Effector memory CD4-positive, alpha-beta T cell (primary cell): ENCODE measurements around the gene HDLBP.
"Not testable (repeated sequence)": the region's sequence is repeated elsewhere in the genome, so short reads cannot be mapped to it uniquely, and the experiment has no call there.

ENCODE experiments used
- DNase-seq, 3 donors: peaks; one replicate each; pipeline ENCODE4 v3.0.0-alpha.2; 2020
- H3K27ac ChIP-seq: 2 replicates; pipeline ENCODE4 v1.7.0; 2013; ENCODE audit warnings: mild to moderate bottlenecking, low read length, moderate library complexity; ENCODE audit not compliant: insufficient read depth, poor library complexity, severe bottlenecking
- H3K27me3 ChIP-seq: replicated peaks from 2 replicates; pipeline ENCODE4 v1.7.0; 2013; ENCODE audit warnings: mild to moderate bottlenecking, low read length; ENCODE audit not compliant: insufficient read depth, control insufficient read depth, poor library complexity, severe bottlenecking
- H3K36me3 ChIP-seq: 2 replicates; pipeline ENCODE4 v1.7.0; 2013; ENCODE audit warnings: mild to moderate bottlenecking, low read length, moderate library complexity; ENCODE audit not compliant: control insufficient read depth, insufficient read depth
- H3K4me1 ChIP-seq: 2 replicates; pipeline ENCODE4 v1.7.0; 2013; ENCODE audit warnings: low read length, mild to moderate bottlenecking; ENCODE audit not compliant: control insufficient read depth, insufficient read depth, poor library complexity, severe bottlenecking
- H3K4me3 ChIP-seq: 2 replicates; pipeline ENCODE4 v1.7.0; 2013; ENCODE audit warnings: low read length, low read depth, mild to moderate bottlenecking; ENCODE audit not compliant: insufficient read depth, poor library complexity, severe bottlenecking
- H3K9me3 ChIP-seq: 2 replicates; pipeline ENCODE4 v1.7.0; 2013; ENCODE audit warnings: mild to moderate bottlenecking, low read length, moderate library complexity; ENCODE audit not compliant: control insufficient read depth

HDLBP gene

DNA sequence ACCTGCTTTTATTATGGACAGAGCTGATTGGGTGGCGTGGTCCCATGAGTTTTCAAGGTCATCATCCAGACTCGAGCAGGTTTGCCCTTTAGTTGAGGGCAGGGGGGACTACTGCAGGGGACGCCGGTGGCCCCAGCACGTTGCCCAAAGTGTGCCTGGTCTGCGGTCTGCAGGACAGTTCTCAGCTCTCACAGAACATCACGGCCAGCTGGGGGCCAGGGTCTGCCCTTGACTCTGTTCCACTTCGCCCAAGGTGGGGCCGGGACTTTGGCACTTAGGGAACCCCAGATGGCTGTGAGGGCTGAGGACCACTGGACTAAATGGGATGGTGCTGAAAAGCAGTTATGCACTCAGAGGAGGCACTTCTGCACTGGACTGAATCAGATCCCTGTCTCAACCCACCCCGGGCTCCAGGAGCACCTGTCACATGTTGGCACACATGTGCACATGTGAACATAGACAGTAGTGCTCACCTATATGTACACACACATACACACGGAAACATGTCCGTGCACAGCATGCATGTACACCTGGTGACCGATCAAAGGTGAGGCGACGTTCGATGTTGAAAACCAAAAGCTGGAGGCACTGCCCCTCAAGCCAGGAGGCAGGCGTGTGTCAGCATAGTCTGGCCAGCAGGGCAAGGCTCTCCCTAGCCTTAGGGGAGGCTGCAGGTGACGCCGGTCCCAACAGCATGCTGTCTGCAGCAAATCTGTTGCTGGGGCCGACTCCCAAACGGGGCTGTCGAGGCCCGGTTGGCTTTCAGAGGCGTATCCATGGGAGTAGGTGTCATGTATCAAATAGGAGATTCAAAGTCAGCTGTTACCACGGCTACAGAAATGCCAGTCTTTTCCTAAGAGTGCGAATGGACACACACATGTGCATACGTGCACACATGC lies 116.8 kb downstream of the HDLBP start:
- no peak for DNase-seq
- Histone ChIP-seq H3K27me3 (no peaks in the 10 kb centered on the region), H3K36me3 (no peaks in the 10 kb centered on the region), H3K9me3 (no peaks in the 10 kb centered on the region), H3K4me1 (no peaks in the 10 kb centered on the region), H3K4me3 (no peak overlapping the region), H3K27ac (no peak overlapping the region)

- DNase-seq: no peak
- Histone ChIP-seq H3K27me3 (no peaks in the 10 kb centered on the region), H3K27ac (no peak overlapping the region), H3K4me1 (no peaks in the 10 kb centered on the region), H3K9me3 (no peaks in the 10 kb centered on the region), H3K36me3 (no peaks in the 10 kb centered on the region), H3K4me3 (no peak overlapping the region)
Observed at GRCh38 chr2:241197947-241198346, 117.5 kb downstream of the HDLBP start.

DNA sequence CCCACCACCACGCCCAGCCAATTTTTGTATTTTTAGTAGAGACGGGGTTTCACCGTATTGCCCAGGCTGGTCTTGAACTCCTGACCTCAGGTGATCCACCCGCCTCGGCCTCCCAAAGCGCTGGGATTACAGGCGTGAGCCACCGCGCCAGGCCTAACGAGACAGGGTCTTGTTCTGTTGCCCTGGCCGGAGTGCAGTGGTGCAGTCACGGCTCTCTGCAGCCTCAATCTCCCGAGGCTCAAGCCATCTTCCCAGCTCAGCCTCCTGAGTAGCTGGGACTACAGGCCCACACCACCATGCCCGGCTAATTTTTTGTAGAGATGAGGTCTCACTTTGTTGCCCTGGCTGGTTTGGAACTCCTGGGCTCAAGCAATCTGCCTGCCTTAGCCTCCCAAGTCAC lies 118.2 kb downstream of the HDLBP start:
- H3K9me3 ChIP-seq, H3K27me3 ChIP-seq, H3K4me3 ChIP-seq, H3K36me3 ChIP-seq, DNase-seq, H3K27ac ChIP-seq, H3K4me1 ChIP-seq: not testable (repeated sequence)

DNA sequence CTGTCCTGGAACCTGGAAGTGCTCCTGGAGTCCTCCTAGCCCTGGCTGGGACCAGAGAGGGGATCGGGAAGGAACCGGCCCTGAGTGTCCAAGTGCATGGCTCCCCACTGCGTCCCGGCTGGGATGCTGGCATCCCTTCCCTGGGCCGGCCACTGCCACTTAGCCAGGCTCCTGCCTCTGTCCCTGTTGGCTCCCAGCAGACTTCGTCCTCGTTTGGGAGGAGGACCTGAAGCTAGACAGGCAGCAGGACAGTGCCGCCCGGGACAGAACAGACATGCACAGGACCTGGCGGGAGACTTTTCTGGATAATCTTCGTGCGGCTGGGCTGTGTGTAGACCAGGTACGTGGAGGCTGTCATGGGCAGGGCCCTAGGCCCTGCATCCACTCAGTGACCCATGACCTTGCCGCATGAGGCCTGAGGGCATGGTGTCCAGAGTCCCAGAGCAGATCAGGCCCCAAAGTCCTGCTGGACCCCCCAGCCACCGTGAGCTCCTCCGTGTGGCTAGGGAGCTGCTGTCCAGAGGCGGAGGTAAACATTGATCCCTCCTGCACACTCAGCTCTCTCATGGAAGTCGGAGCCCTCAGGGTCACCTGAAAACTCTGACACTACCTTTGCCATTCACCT lies 119.9 kb downstream of the HDLBP start:
- no peak overlapping the region for H3K27ac ChIP-seq
- H3K4me3 ChIP-seq: no peak overlapping the region
- no peaks in the 10 kb centered on the region for H3K27me3 ChIP-seq
- H3K4me1 ChIP-seq: no peaks in the 10 kb centered on the region
- no peaks in the 10 kb centered on the region for H3K9me3 ChIP-seq
- H3K36me3 ChIP-seq: no peaks in the 10 kb centered on the region
- DNase-seq: no peak

GRCh38 chr2:241194811-241195210 lies 120.7 kb downstream of the HDLBP start:
- no peak for DNase-seq
- H3K36me3 ChIP-seq: no peaks in the 10 kb centered on the region
- H3K4me3 ChIP-seq: no peak overlapping the region
- no peaks in the 10 kb centered on the region for H3K27me3 ChIP-seq
- no peaks in the 10 kb centered on the region for H3K9me3 ChIP-seq
- H3K27ac ChIP-seq: no peak overlapping the region
- no peaks in the 10 kb centered on the region for H3K4me1 ChIP-seq

DNA sequence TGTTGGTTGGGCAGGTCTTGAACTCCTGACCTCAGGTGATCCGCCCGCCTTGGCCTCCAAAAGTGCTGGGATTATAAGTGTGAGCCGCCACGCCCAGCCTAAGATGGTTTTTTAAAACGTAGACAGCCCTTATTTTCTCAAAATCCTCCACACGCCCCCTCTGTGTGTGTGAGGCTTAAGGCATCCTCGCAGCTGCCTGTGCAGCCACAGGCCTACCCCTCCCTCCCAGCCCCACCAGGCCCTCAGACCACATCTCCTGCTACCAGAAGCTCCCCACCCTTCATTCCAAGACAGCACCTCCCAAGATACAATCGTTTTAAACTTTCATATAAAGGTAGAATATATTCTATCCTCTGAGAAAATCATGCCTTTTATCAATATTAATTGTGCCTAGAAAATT lies 122.2 kb downstream of the HDLBP start:
- H3K27me3 ChIP-seq: no peaks in the 10 kb centered on the region
- H3K4me1 ChIP-seq: no peaks in the 10 kb centered on the region
- H3K36me3 ChIP-seq: no peaks in the 10 kb centered on the region
- H3K27ac ChIP-seq: no peak overlapping the region
- DNase-seq: no peak
- H3K4me3 ChIP-seq: no peak overlapping the region
- no peaks in the 10 kb centered on the region for H3K9me3 ChIP-seq

- no peaks in the 10 kb centered on the region for H3K9me3 ChIP-seq
- H3K4me1 ChIP-seq: no peaks in the 10 kb centered on the region
- H3K4me3 ChIP-seq: no peak overlapping the region
- no peaks in the 10 kb centered on the region for H3K27me3 ChIP-seq
- H3K36me3 ChIP-seq: no peaks in the 10 kb centered on the region
- no peak overlapping the region for H3K27ac ChIP-seq
- DNase-seq: no peak
Observed at GRCh38 chr2:241191081-241191480, 124.4 kb downstream of the HDLBP start.

GRCh38 chr2:241190291-241190981 lies 125.0 kb downstream of the HDLBP start:
- no peak overlapping the region for H3K4me3 ChIP-seq
- DNase-seq: no peak
- no peaks in the 10 kb centered on the region for H3K9me3 ChIP-seq
- H3K27me3 ChIP-seq: no peaks in the 10 kb centered on the region
- H3K27ac ChIP-seq: no peak overlapping the region
- no peaks in the 10 kb centered on the region for H3K36me3 ChIP-seq
- no peaks in the 10 kb centered on the region for H3K4me1 ChIP-seq

GRCh38 chr2:241189856-241190201 lies 125.6 kb downstream of the HDLBP start:
- Histone ChIP-seq H3K4me1 (no peaks in the 10 kb centered on the region), H3K36me3 (no peaks in the 10 kb centered on the region), H3K27ac (no peak overlapping the region), H3K27me3 (no peaks in the 10 kb centered on the region), H3K9me3 (no peaks in the 10 kb centered on the region), H3K4me3 (no peak overlapping the region)
- no peak for DNase-seq
